TTC549 (cell line): ENCODE results near the gene ZCCHC14.
"Not testable (repeated sequence)": the region's sequence is repeated elsewhere in the genome, so short reads cannot be mapped to it uniquely, and the experiment has no call there.

ENCODE experiments used
- FAIRE-seq: peaks from 2 replicates; lab custom pipeline; 2012; peaks lifted over from hg19 to GRCh38; lab: Jason Lieb, UNC

ZCCHC14 gene

DNA sequence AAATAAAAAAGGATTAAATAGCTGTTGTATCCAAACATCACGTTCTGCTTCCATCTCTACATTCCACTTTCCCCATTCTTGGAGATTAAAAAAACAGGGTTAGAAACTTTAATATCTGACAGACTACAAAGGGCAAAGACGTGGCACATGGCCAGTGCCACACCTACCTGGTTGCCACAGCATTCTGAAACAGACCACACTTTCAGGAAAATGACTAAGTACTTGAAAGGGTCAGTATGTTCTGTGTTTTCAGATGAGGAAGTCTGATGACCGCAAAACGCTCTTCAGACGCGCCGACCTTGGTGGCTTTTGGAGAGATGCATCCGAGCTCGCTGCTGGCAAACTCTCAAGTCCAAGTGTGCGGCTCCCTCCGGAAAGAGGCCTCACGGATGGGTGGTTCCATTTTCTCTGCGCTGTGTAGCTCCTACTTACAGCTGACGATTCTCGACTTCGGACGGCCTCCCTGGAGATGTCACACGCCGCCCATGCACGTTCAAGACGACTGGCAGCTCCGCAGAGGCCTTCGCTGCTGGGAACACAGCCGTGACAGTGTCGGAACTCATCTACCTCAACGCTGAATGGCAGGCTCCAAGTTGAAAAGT is 85.2 kb downstream of the ZCCHC14 start:
- FAIRE-seq = no peak

DNA sequence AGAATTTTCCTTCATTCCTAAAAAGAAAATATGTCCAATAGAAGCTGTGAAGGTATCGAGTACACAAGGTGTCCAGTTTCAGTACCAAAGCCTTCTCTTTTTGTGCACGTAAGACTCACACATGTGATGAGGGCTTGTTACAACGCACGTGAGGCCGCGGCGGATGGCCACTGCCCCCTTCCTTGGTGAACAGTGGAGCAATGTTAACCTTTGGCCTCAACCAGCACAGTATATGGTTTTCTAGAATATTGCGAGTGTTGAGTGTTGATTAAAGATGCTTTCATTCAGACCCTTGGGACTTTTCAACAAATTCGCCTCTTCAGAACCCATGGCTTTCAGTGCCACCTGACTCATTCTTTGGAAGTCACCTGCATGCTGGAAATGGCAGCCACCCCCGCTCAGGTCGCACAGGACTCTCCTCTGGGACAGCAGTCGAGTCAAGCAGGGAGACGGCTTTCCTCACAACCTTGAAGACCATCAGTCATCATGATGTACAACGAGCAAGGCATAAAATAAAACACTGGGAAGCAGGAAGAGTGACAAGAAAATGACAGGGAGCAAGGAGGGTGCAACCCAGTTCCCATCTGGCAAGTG is 86.2 kb downstream of the ZCCHC14 start:
- no peak for FAIRE-seq

DNA sequence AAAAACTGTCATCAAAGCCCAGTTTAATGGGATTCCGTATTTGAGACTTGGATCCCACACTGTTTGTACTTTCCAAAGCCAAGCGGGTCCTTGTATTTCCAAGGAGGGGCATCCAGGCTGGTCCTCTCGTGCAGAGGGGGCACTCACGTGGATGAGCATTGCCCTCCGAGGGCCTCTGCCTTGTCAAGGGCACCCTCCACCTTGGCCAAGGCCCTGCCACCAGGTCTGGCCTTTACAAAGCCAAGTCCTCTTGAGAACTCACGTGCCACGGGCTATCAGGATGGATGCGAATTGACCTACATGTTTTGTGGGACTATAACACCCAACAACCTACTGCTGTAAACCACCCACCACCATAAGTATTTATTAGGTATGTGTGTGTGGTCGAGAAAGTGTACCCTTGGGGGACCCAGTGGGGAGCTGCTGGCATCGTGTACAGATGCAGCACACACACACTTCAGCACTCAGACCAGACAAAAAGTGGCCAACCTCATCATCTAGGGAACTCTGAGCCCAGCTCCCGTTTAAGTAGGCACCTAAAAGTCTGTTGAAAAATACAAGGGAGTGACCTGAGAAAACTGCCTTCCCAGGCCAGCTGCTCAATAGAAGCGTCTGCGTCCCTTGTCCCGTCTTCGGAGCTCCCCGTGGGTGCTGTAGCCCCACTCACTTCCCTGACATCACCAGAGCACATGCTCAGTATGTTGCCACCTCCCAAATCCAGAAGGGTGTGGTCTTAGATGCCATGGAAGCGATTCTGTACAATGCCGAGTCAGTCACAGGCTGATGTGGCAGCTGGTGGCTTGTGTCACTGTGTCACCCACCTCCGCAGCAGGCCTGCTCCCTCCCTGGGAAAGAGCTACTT is 87.8 kb downstream of the ZCCHC14 start:
- no peak for FAIRE-seq

DNA sequence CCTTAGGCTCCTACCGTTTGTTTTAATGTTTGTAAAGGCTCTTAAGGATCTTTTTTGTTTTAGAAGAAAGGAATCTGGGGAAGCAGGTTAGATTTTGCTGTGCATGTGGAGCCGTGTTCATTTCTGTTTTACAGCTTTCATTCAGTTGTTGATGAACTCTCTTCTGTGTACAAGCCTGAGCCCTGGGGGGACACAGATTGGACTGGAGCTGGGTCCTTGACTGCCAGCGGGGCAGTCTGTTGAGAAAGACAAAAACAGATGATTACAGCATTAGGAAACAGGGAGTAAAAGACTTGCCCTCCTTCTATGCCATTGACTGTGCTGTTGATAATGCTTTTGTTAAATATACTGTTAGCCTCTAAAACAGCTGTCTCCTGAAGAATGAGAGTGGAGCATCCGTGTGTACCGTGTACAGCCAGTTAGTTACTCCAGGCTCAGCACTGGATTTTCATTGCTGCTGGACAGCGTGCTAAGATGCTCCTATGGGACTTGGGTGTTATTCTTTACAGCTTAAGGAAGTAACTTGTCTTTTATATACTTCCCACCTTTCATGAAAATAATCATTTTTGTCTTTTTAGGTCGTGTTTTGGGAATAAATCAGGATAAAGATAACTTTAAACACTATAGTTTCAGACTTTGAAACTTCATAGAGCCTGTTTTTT is 97.5 kb downstream of the ZCCHC14 start:
- FAIRE-seq = no peak

DNA sequence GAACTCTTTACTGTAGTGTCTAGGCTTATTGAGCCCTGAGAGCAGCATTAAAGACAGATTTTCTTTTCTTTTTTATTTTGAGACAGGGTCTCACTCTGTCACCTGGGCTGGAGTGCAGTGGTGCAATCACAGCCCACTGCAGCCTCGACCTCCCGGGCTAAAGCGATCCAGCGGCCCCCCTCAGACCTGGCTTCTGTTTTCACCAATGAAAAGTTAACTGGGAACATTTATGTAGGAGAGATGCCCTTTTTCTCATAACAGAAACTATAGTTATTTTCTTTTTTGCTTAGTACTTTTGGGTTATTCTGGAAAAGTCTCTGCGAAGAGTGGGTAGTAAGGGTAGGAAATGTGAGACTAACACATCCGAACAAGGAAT is 99.2 kb downstream of the ZCCHC14 start:
- FAIRE-seq = no peak

DNA sequence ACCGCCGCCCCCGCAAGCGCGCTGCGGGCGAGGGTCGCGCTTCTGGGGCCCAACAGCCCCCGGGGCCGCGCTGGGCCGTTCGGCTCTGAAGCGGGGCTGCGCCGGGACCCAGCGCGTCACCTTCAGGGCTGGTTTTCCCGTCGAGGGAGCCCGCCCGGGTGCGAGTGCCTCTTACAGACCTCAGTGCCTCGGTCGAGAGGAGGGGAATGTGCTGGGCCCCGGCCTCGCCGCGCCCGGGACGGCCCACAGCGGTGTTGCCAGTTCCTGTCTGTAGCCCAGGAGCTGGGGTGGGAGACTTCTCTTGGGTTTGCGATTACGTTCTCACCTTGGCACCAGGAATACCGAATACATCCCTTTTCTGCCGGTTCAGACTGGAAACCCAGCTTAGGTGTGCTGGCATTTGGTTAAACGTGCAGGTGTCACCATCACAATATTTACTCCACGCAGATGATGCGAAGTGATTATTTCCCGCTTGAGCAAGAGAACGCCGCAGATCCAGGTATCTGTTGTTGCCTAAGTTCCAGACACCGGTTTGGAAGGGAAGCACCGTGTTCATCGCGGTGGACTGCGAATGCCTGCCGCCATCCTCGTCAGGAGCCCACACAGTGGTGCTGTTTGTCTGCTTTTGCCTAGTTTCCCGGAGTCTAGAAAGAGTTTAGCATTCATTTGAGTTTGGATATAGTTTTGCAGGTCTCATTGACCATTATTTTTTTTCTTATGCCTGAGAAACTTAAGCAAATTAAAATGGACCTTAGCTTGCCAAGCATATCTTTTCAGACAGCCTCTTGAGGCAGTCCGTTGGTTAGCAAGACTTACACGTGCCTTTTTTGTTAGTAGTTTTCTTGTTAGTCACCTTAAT is 99.8 kb downstream of the ZCCHC14 start:
- no peak for FAIRE-seq

DNA sequence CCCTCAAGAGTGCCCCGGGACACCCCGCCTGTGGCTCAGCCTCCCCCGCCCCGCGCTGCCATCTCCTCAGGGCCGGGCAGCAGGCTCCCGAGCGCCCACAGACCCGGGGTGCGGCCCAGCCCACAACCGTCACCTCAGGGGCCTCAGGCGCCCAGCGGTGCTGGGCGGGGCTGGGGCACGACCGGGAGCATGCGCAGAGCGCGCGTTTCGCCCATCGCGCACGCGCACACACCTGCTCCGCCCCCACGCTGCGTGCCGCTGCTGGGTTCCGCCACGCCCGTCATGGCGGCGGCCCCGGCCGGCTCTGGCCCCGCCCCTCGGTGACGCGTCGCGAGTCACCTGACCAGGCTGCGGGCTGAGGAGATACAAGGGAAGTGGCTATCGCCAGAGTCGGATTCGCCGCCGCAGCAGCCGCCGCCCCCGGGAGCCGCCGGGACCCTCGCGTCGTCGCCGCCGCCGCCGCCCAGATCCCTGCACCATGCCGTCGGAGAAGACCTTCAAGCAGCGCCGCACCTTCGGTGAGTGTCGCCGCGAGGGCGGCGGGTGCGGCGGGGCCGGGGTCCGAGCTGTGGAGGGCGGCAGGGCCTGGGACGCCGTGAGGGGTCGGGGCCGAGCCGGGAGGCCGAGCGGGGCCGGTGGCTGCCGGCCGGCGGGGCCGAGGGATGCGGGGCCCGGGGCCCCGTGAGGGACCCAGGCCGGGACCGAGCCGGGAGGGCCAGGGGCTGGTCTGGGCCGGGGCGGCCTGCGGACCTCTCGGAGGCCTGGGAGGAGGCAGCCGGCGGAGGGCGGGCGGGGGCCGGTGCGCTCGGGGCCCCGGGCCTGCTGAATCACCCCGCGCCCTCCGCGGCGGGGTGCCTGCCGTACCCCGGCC is 100.6 kb downstream of the ZCCHC14 start, which contains the start of gene MAP1LC3B:
MAP1LC3B (plus strand) TSS at position 387 of the 871 bp plus-strand sequence; CDS start at position 479, 92 bp downstream.
- FAIRE-seq = no peak

DNA sequence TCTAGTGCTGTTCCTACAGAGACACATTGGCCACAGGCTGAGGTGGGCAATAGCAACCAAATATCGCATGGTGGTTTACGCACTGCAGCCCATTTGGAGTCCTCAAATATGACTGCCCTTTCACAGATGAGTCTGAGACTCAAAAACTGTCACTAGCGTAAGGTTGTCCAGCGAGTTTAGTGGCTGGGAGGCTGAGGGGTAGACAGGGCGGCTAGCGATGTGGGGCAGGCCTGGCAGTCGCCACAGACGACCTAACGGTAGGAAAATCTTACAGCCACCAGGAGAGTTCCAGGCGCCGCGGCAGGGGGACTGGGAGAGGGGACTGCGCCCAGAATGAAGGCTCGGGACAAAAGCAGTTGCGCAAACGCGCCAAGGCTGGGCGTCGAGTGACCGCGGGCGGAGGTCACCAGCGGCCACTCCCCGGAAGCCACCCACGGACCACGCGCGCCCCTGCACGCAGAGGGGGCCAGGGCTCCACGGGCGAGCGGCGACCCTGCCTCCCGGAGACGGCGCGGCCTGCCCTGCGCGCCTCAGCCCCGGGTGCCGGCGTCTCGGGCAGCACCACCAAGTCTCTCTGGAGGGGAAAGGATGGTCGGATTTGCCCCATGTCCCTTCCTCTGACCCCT is 101.4 kb downstream of the ZCCHC14 start:
- no peak for FAIRE-seq

DNA sequence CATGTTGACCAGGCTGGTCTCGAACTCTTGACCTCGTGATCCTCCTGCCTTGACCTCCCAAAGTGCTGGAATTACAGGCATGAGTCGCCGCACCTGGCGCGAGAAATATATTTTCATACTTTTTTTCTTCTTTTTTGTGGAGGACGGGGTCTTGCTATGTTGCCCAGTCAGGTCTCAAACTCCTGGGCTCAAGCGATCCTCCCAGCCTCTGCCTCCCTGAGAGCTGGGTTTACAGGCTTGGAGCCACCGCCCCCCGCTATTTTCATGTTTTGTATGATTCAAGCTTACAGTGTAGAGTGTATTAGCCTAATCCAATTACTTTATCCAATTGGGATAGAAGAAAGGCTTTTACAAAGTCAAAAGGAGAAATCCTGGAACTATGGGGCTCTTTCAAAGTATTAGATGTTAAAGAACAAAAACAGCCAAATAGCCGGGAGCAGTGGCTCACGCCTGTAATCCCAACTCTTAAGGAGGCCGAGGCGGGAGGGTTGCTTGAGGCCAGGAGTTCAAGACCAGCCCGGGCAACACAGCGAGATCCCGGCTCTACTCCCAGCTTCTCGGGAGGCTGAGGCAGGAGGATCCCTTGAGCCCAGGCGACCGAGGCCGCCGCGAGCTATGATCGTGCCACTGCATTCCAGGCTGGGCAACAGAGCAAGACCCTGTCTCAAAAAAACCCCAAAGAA is 102.0 kb downstream of the ZCCHC14 start:
- no peak for FAIRE-seq

DNA sequence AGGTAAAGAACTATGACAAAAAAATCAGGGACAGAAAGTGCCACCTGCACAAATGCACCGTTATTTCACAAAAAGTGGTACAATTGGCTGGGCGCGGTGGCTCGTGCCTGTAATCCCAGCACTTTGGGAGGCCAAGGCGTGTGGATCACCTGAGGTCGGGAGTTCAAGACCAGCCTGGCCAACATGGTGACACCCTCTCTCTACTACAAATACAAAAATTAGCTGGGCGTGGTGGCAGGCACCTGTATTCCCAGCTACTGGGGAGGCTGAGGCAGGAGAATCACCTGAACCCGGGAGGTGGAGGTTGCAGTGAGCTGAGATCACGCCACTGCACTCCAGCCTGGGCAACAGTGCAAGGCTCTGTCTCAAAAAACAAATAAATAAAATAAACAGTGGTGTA is 102.9 kb downstream of the ZCCHC14 start:
- not testable (repeated sequence) for FAIRE-seq

DNA sequence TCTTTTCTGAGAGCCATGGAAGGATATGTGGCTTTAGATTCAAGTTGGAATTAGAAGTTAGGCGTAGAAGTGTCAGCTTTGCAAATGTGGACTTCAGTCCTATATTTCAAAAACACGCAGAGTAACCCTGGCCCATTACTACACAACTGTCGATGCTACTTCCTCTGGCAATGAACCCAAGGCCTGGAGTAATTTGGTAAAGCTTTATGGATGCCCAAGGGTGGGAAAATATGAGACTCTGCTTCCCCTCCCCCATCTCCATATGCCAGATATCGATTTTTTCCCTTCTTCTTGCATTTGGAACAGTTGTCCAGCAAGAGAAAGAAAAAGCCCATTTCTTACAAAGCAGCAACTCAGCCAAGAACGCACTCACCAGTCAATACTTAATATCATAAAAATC is 103.6 kb downstream of the ZCCHC14 start:
- FAIRE-seq = no peak

DNA sequence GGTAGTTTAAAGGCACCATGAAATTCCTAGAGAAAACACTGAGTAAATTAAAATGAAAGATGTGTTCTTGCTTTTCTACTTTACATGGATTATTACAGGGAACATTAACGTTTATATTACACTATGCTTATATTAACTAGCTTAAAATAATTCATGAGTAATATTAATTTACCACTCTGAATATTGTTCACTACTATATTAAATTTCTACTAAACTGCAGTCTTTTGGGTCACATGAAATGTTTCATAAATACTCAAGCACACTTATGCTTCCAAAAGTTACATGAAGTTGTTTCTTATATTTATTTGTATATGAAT is 104.0 kb downstream of the ZCCHC14 start:
- FAIRE-seq = no peak

DNA sequence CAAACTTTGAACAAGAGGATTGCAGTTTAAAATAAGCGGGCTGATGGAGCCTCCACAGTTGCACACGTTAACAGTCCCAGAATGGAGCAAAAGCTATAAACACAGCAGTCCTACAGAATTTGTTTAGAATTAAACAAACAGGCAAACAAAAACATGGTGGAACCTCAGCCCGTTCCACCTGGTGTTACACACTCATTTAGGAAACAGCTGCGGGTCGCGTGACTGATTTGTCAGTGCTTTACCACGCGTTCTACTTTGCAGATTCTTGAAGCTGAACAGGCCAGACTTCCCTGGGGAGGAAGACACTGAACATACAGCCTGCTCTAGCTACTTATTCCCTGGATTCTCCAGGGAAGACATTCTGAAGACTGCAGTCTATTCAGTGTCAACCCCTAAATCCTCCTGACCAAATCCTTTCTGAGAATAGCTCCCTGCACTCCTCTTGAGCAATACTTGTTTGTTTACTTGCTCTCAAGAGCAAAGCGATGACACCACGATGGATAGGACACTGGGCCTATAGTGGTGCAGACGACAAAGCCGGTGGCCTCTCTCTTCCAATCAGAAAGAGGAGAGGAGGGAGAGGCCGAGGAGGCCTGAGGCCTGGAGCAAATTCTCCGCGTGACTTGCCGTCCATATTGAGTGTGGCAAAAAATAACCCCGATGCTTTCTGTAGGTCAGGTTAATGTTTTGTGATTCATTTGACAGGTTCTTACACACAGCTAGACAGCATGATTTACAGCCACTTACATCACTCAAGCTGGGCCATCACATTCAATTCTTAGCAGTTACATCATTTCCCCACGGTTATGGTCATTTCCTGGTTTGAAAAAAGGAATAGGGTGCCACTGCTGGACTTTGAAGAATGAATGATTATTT is 104.6 kb downstream of the ZCCHC14 start:
- FAIRE-seq = peak; percentile 91

DNA sequence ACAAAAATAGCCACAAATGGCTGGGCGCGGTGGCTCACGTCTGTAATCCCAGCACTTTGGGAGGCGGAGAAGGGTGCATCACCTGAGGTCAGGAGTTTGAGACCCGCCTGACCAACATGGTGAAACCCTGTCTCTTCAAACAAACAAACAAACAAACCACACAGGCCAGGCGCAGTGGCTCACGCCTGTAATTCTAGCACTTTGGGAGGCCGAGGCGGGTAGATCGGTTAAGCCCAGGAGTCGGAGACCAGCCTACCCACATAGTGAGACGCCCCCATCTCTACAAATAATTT is 108.0 kb downstream of the ZCCHC14 start:
- FAIRE-seq = not testable (repeated sequence)

DNA sequence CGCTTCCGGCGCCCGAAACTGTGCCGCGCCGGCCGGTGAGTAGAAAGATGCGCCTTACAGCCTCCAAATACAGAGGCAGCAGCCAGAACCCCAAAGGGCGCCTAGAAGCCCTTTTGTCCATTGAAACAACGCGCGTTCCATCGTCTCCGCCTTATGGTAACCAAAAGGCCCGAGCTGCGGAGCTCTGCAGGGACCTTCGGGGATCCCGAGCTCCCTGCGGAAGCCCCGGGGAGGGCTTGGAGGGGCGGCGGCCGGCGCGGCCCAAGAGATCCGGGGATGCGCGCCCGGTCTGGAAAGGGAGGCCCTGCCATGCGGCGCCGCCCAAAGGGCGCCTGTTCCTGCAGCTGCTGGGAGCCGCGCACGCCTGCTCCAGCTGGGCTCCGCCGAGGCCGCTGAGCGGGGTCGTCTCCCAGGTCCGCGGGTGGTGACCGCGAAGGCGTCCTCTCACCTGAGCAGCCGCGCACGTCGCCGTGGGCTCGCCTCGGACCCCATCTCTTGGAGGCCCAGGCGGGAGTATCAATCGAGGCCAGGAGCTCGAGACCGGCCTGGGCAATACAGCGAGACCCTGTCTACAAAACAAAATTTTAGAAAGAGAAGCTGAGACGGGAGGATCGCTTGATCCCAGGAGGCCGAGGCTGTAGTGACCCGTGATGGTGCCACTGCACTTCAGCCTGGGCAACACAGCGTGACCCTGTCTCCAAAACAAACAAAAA is 108.5 kb downstream of the ZCCHC14 start:
- no peak for FAIRE-seq

DNA sequence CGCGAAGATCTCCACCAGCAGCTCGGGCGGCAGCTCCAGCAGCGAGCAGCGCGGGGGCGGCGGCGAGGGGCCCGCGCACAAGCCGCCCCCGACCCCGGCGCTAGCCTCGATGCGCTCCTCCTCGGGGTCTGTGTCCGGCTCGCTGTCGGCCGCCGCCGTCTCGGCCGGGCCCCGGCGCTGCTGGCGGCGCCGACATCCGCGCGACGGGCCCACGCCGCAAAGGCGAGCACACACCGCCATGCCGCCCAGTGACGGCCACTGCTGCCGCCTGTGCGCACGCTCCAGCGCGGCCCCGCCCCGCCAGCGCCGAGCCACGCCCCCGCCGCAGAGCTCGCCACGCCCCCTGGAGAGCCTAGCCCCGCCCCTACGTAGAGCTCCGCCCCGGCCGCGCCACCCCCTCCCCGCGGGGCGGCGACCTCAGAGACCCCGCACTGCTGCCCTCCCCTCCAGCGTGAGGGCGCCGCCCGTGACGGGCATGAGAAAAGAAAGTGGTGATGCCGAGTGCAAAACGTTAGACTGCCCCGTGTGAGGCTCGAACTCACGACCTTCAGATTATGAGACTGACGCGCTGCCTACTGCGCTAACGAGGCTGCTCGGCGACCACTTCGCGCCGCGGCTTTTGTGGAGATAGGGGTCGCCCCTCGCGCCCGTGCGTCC is 109.2 kb downstream of the ZCCHC14 start, which contains the start of gene FBXO31:
FBXO31 (minus strand) TSS at position 272 of the 657 bp plus-strand sequence; CDS start at position 240, 32 bp downstream.
- no peak for FAIRE-seq

DNA sequence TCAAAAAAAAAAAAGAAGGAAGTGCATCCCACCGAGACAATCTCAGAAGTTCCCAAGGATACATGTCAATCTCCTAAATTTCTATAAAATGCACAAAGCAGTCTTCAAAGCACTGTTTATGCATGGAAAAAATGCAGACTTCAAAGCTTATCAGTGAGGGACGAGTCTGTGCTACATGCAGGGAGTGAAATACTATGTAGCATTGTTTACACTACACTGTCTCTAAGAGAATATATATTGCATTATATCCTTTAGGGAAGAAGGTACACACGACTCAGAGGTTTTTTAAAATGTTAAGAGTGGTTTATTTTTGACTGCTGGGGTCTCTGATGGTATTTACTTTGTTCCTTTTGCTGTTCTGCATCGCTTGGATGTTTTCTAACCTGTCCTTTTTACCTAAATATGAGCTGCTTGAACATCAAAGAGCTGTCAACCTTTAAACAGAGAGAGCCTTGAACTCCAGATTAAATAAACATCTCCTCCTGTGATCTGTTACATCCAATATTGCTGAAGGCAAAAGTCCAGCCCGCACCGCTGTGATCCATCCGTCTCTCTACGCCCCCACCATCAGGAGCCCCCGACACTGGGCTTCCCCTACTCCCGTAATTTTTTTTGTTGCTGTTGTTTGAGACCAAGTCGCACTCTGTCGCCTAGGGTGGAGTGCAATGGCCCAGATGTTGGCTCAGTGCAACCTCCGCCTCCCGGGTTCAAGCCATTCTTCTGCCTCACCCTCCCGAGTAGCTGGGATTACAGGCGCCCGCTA is 110.6 kb downstream of the ZCCHC14 start:
- FAIRE-seq = no peak
